SK-N-MC (cell line): ENCODE data around the gene NAGK.

Experiments
- EZH2 ChIP-seq: fragments of 200-600 bp; sonication (generic); IDR thresholded peaks from one replicate; pipeline ENCODE4 v1.6.1; 2017; ENCODE audit warnings: antibody characterized with exemption
- POLR2AphosphoS5 ChIP-seq: IDR thresholded peaks from 2 replicates; pipeline ENCODE4 v1.6.1; 2012; ENCODE audit warnings: mild to moderate bottlenecking, low read depth, low read length, borderline replicate concordance

- TF ChIP-seq POLR2AphosphoS5 (no peak), EZH2 (no peak)
Measured at GRCh38 chr2:71067567-71068217, 756 bp upstream of the NAGK start.
